DND-41 (cell line): Measurements from ENCODE around the gene MYOM1.
"Not testable (repeated sequence)": the region's sequence is repeated elsewhere in the genome, so short reads cannot be mapped to it uniquely, and the experiment has no call there.

ENCODE experiments used
- ATAC-seq: fragments of 200-7000 bp; cut with Tn5 transposase; 3 replicates; pipeline ENCODE4 v1.9.1; 2021; ENCODE audit warnings: low read depth; ENCODE audit not compliant: insufficient read depth
- DNase-seq: peaks from one replicate; pipeline ENCODE4 v3.0.0-alpha.2; 2020
- H2AFZ ChIP-seq: 2 replicates; pipeline ENCODE4 v1.6.0; 2012; ENCODE audit warnings: low read depth, low read length
- H3K27ac ChIP-seq: 2 replicates; pipeline ENCODE4 v1.5.1; 2012; ENCODE audit warnings: low read length, inconsistent platforms
- H3K27me3 ChIP-seq: fragments of 200-600 bp; sonication (generic); 2 replicates; pipeline ENCODE4 v1.6.0; 2012; ENCODE audit warnings: low read length, mild to moderate bottlenecking, inconsistent platforms; ENCODE audit not compliant: insufficient read depth, poor library complexity
- H3K36me3 ChIP-seq: 2 replicates; pipeline ENCODE4 v1.5.1; 2012; ENCODE audit warnings: low read length, inconsistent platforms; ENCODE audit not compliant: insufficient read depth
- H3K4me1 ChIP-seq: 2 replicates; pipeline ENCODE4 v1.5.1; 2012; ENCODE audit warnings: mild to moderate bottlenecking, low read length; ENCODE audit not compliant: insufficient read depth
- H3K4me2 ChIP-seq: 2 replicates; pipeline ENCODE4 v1.6.0; 2012; ENCODE audit warnings: mild to moderate bottlenecking, moderate library complexity, low read length, inconsistent platforms; ENCODE audit not compliant: insufficient read depth
- H3K4me3 ChIP-seq, 2 experiments: fragments of 200-600 bp in 1 of 2; shearing (Covaris generic) in 1 of 2; 2 replicates each; pipeline ENCODE4 v1.5.1; 2012 to 2016; ENCODE audit warnings: inconsistent platforms in 2 of 2, low read length in 2 of 2, mild to moderate bottlenecking in 2 of 2, low read depth in 1 of 2, moderate library complexity in 1 of 2
- H3K79me2 ChIP-seq: 2 replicates; pipeline ENCODE4 v1.6.0; 2012; ENCODE audit warnings: low read length, inconsistent platforms; ENCODE audit not compliant: insufficient read depth
- H3K9ac ChIP-seq: 2 replicates; pipeline ENCODE4 v1.6.0; 2012; ENCODE audit warnings: low read depth, mild to moderate bottlenecking, inconsistent platforms, low read length, moderate library complexity
- H3K9me3 ChIP-seq: 2 replicates; pipeline ENCODE4 v1.5.1; 2012; ENCODE audit warnings: low read length, moderate library complexity, mild to moderate bottlenecking, inconsistent platforms; ENCODE audit not compliant: insufficient read depth, severe bottlenecking
- H4K20me1 ChIP-seq: 2 replicates; pipeline ENCODE4 v1.6.0; 2012; ENCODE audit warnings: low read length; ENCODE audit not compliant: insufficient read depth
- CTCF ChIP-seq: IDR thresholded peaks from 2 replicates; pipeline ENCODE4 v1.5.1; 2012; ENCODE audit warnings: borderline replicate concordance, low read length, moderate library complexity, mild to moderate bottlenecking; ENCODE audit not compliant: poor library complexity, severe bottlenecking; ENCODE audit errors: extremely low read depth
- EZH2 ChIP-seq: IDR thresholded peaks from 3 replicates; pipeline ENCODE4 v1.6.1; 2012; ENCODE audit warnings: borderline replicate concordance, low read depth, mild to moderate bottlenecking, moderate library complexity, low read length, inconsistent platforms; ENCODE audit not compliant: severe bottlenecking

The MYOM1 gene

GRCh38 chr18:3027370-3027891 lies 192.3 kb downstream of the MYOM1 start:
- no peak overlapping the region for H3K4me2 ChIP-seq
- H3K9ac ChIP-seq = no peak overlapping the region
- H3K27me3 ChIP-seq = no peaks in the 10 kb centered on the region
- no peaks in the 10 kb centered on the region for H3K79me2 ChIP-seq
- DNase-seq (no peak), ATAC-seq (no peak)
- no peaks in the 10 kb centered on the region for H4K20me1 ChIP-seq
- H3K4me1 ChIP-seq = no peaks in the 10 kb centered on the region
- no peak overlapping the region for H2AFZ ChIP-seq
- H3K36me3 ChIP-seq = no peaks in the 10 kb centered on the region
- no peaks in the 10 kb centered on the region for H3K9me3 ChIP-seq
- TF ChIP-seq CTCF = no peak
- TF ChIP-seq EZH2 = no peak
- H3K4me3 ChIP-seq = no peak overlapping the region
- H3K27ac ChIP-seq = no peak overlapping the region

GRCh38 chr18:3025544-3025943 lies 194.2 kb downstream of the MYOM1 start:
- H3K4me3 ChIP-seq = no peak overlapping the region

GRCh38 chr18:3023603-3024002 lies 196.2 kb downstream of the MYOM1 start:
- H3K36me3 ChIP-seq, H3K4me2 ChIP-seq, ATAC-seq, H3K27me3 ChIP-seq, DNase-seq, H3K9ac ChIP-seq, H3K4me1 ChIP-seq, H3K79me2 ChIP-seq, H2AFZ ChIP-seq, H3K9me3 ChIP-seq, H3K4me3 ChIP-seq, H3K27ac ChIP-seq, H4K20me1 ChIP-seq: not testable (repeated sequence)

More at GRCh38 chr18:3025544-3025943, 194.2 kb downstream of the MYOM1 start:
- ATAC-seq = no peak
- no peaks in the 10 kb centered on the region for H4K20me1 ChIP-seq
- H3K27ac ChIP-seq = no peak overlapping the region
- no peaks in the 10 kb centered on the region for H3K79me2 ChIP-seq
- no peak for TF ChIP-seq EZH2
- TF ChIP-seq CTCF = no peak
- H3K9ac ChIP-seq = no peak overlapping the region
- DNase-seq = no peak
- no peaks in the 10 kb centered on the region for H3K9me3 ChIP-seq
- no peaks in the 10 kb centered on the region for H3K27me3 ChIP-seq
- no peaks in the 10 kb centered on the region for H3K36me3 ChIP-seq
- no peak overlapping the region for H2AFZ ChIP-seq
- no peaks in the 10 kb centered on the region for H3K4me1 ChIP-seq
- no peak overlapping the region for H3K4me2 ChIP-seq
